Activated naive CD8-positive, alpha-beta T cell treated with anti-CD3 and anti-CD28 coated beads, Interleukin-2, amount 10 ng/mL, durations not matched to agents 7 days and 5 days (primary cell): ENCODE results near the gene PANX2. TPM values are rescaled to one million over a fixed set of nuclear protein-coding genes. Genes with fewer than 3 reads are reported as not detected.

ENCODE experiments used
- ATAC-seq: fragments of 150-1000 bp; cut with Tn5 transposase; one replicate; pipeline ENCODE4 v1.10.0; 2021; ENCODE audit warnings: low read depth, moderate library complexity
- POLR2A ChIA-PET: fragments of 350-600 bp; sonication (Branson Sonifier 250); formaldehyde crosslinking; loops from one replicate; lab custom pipeline; 2021; ENCODE audit warnings: antibody characterized with exemption; lab: Charles Lee
- DNase-seq: peaks from one replicate; pipeline ENCODE4 v3.0.0; 2021
- H3K27ac Mint-ChIP-seq: one replicate; pipeline ENCODE4 v1.8.0; 2022; ENCODE audit warnings: mild to moderate bottlenecking, mixed read lengths
- H3K27me3 Mint-ChIP-seq: one replicate; pipeline ENCODE4 v1.8.0; 2022; ENCODE audit warnings: mild to moderate bottlenecking, moderate library complexity, mixed read lengths
- H3K36me3 Mint-ChIP-seq: one replicate; pipeline ENCODE4 v1.8.0; 2021; ENCODE audit warnings: mild to moderate bottlenecking, mixed read lengths
- H3K4me1 Mint-ChIP-seq: one replicate; pipeline ENCODE4 v1.8.0; 2021; ENCODE audit warnings: mixed read lengths
- H3K4me3 Mint-ChIP-seq: one replicate; pipeline ENCODE4 v1.8.0; 2022; ENCODE audit warnings: mild to moderate bottlenecking, moderate library complexity, mixed read lengths
- H3K9me3 Mint-ChIP-seq: one replicate; pipeline ENCODE4 v1.8.0; 2021; ENCODE audit warnings: mixed read lengths
- total RNA-seq, 2 experiments: library from RNA; stranded (reverse); gene quantifications; one replicate each; pipeline ENCODE4 v1.2.3, GENCODE V29; 2021

Gene PANX2
- total RNA-seq, 2 experiments from 2014 or later = 0.11 TPM

DNA sequence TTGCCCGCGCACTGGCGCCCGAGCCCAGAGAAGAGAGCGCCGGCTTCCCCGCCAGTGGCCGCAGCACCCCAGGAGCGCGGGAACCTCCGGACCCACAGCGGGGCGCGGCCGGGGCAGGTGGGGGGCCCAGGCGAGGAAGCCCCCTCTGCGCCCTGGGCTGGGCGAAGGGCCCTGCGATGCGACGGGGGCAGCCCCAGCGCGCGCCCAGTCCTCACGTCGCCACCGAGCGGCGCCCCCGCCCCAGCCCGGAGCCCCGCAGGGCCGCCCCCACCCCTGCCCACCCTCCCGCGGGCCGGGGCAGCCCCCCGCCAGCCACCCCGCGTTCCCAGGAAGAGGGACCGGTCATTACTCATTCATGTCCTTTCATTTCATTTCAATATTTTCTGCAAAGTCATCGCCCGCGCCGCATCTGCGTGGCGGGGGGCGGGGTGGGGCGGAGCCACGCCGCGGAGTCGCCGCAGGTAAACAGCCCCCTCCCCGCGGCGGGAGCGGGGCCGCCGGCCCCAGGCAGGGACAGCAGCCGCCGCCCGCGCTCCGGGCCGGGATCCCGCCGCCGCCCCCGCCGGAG, 673 bp upstream of the PANX2 start:
- Mint-ChIP-seq H3K27ac (no peak overlapping the region), H3K27me3 (peaks cover 46% of the 10 kb centered on the region), H3K4me3 (peak overlapping the region; percentile 51), H3K4me1 (no peaks in the 10 kb centered on the region), H3K36me3 (no peaks in the 10 kb centered on the region), H3K9me3 (no peaks in the 10 kb centered on the region)
- POLR2A ChIA-PET = no interaction called here
- ATAC-seq (peak; percentile 37), DNase-seq (peak; percentile 55)

DNA sequence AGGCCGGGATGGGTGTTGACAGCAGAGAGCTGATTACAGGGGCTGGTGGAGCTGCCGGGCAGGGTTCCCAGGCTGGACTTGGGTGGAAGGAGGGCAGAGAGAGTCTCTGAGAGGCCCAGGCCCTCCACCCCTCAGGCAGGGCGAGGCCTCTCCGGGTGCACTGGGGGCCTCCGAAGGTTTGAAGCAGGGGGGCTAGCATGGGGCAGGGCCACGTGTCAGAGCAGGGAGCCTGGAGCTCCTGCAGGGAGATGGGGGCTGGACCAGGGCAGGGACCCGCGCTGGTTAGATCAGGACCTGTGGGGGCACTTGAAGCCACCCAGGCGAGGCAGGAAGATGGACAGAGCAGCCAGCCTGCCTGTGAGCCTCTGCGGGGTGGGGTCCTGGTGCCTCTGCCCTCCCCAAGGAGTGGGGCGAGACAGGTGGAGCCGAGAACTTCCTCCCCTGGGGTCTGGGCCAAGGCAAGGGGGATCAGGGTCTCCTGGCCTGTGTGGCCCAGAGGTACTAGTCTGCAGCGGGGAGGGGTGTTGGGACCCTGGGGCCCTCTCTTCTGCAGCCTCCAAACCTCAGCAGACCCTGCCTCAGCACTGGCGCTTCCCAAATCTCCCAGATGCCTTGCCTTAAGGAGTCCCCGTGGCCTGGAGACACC, 911 bp downstream of the PANX2 start:
- no peak for ATAC-seq

GRCh38 chr22:50171965-50172421, 1.5 kb downstream of the PANX2 start:
- peak; percentile 33 for DNase-seq
- H3K4me3 Mint-ChIP-seq = no peak overlapping the region
- H3K4me1 Mint-ChIP-seq = no peaks in the 10 kb centered on the region
- POLR2A ChIA-PET = interaction anchor here (0.6 to 1.5 kb wide), 3 partner anchors 15 to 230 kb away, joined by 3 to 7 read pairs (median 3); no protein-coding TSS in a partner anchor
- H3K36me3 Mint-ChIP-seq = no peaks in the 10 kb centered on the region
- H3K27me3 Mint-ChIP-seq = peaks cover 44% of the 10 kb centered on the region
- no peak for ATAC-seq
- no peaks in the 10 kb centered on the region for H3K9me3 Mint-ChIP-seq
- H3K27ac Mint-ChIP-seq = no peak overlapping the region

More for the DNA sequence above, 911 bp downstream of the PANX2 start:
- peak overlapping the region; percentile 65 for H3K4me3 Mint-ChIP-seq
- peaks cover 46% of the 10 kb centered on the region for H3K27me3 Mint-ChIP-seq
- H3K27ac Mint-ChIP-seq = peak overlapping the region; percentile 25
- H3K9me3 Mint-ChIP-seq = no peaks in the 10 kb centered on the region
- DNase-seq = peak; percentile 38
- POLR2A ChIA-PET = interaction anchor here (0.6 to 1.5 kb wide), 3 partner anchors 16 to 230 kb away, joined by 3 to 7 read pairs (median 3); no protein-coding TSS in a partner anchor
- H3K4me1 Mint-ChIP-seq = no peaks in the 10 kb centered on the region
- H3K36me3 Mint-ChIP-seq = no peaks in the 10 kb centered on the region

DNA sequence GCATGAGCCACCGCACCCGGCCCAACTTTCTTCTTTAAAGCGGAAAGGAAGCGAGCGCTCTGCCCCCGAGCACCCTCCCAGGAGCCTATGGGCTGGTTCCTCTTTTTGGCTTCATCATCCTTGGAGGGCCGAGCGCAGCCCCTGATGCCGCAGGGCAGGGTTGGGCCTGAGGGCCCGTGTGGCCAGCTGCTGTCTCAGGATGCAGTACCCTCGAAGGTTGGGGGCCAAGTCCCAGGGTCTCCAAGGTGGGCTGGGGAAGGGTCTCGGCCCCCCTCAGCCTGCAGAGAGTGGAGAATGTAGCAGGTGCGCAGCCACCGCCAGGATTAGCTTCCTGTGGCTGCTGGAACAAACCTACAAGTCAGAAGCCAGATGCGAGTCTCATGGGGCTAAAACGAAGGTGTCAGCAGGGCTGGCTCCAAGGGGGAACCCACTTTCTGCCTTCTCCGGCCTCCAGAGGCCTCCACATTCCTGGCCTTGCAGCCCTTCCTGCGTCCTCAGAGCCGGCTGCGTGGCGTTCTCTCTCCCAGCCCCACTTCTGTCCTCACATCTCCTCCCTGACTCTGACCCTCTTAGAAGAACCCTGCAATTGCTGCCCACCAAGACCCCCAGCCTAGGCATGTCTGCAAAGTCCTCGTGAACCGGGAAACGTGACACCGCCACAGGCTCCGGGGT, 2.9 kb downstream of the PANX2 start:
- Mint-ChIP-seq H3K36me3 (no peaks in the 10 kb centered on the region), H3K9me3 (no peaks in the 10 kb centered on the region), H3K4me1 (no peaks in the 10 kb centered on the region), H3K27me3 (peaks cover 29% of the 10 kb centered on the region), H3K4me3 (no peak overlapping the region), H3K27ac (no peak overlapping the region)
- ATAC-seq = no peak
- POLR2A ChIA-PET = no interaction called here
- DNase-seq = peak; percentile 32

GRCh38 chr22:50173983-50174355, 3.4 kb downstream of the PANX2 start:
- Mint-ChIP-seq H3K9me3 (no peaks in the 10 kb centered on the region), H3K4me1 (no peaks in the 10 kb centered on the region), H3K36me3 (no peaks in the 10 kb centered on the region), H3K27me3 (peaks cover 24% of the 10 kb centered on the region), H3K4me3 (no peak overlapping the region), H3K27ac (no peak overlapping the region)
- DNase-seq (peak; percentile 29), ATAC-seq (no peak)
- POLR2A ChIA-PET = no interaction called here

GRCh38 chr22:50174382-50175190, 4.1 kb downstream of the PANX2 start:
- H3K4me1 Mint-ChIP-seq = no peaks in the 10 kb centered on the region
- ATAC-seq = no peak
- H3K9me3 Mint-ChIP-seq = no peaks in the 10 kb centered on the region
- H3K36me3 Mint-ChIP-seq = no peaks in the 10 kb centered on the region
- peak; percentile 27 for DNase-seq
- H3K27ac Mint-ChIP-seq = no peak overlapping the region
- no peak overlapping the region for H3K4me3 Mint-ChIP-seq
- H3K27me3 Mint-ChIP-seq = peaks cover 20% of the 10 kb centered on the region
- POLR2A ChIA-PET = no interaction called here

DNA sequence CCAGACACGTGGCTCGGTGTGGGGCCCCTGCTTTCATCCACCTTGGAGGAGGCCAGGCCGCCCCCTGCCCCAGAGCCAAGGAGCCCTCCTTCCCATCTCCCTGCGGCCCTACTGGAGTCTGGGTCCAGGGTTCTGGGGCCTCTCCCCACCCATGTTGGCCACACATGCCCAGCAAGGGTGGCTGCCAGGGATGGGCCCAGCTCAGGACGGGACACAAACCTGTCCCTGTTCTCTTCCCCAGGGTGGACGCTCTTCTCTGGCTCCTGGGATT, 4.6 kb downstream of the PANX2 start:
- ATAC-seq = no peak
- H3K27me3 Mint-ChIP-seq = peaks cover 20% of the 10 kb centered on the region
- no peaks in the 10 kb centered on the region for H3K9me3 Mint-ChIP-seq
- no peak overlapping the region for H3K4me3 Mint-ChIP-seq
- peaks cover 3% of the 10 kb centered on the region for H3K4me1 Mint-ChIP-seq
- H3K27ac Mint-ChIP-seq = no peak overlapping the region
- no peak for DNase-seq
- H3K36me3 Mint-ChIP-seq = no peaks in the 10 kb centered on the region
- POLR2A ChIA-PET = no interaction called here

GRCh38 chr22:50175921-50176849, 5.7 kb downstream of the PANX2 start:
- POLR2A ChIA-PET = no interaction called here
- no peak overlapping the region for H3K4me3 Mint-ChIP-seq
- DNase-seq (peak; percentile 29), ATAC-seq (no peak)
- H3K9me3 Mint-ChIP-seq = no peaks in the 10 kb centered on the region
- H3K27ac Mint-ChIP-seq = no peak overlapping the region
- peaks cover 3% of the 10 kb centered on the region for H3K4me1 Mint-ChIP-seq
- peaks cover 16% of the 10 kb centered on the region for H3K27me3 Mint-ChIP-seq
- no peaks in the 10 kb centered on the region for H3K36me3 Mint-ChIP-seq

DNA sequence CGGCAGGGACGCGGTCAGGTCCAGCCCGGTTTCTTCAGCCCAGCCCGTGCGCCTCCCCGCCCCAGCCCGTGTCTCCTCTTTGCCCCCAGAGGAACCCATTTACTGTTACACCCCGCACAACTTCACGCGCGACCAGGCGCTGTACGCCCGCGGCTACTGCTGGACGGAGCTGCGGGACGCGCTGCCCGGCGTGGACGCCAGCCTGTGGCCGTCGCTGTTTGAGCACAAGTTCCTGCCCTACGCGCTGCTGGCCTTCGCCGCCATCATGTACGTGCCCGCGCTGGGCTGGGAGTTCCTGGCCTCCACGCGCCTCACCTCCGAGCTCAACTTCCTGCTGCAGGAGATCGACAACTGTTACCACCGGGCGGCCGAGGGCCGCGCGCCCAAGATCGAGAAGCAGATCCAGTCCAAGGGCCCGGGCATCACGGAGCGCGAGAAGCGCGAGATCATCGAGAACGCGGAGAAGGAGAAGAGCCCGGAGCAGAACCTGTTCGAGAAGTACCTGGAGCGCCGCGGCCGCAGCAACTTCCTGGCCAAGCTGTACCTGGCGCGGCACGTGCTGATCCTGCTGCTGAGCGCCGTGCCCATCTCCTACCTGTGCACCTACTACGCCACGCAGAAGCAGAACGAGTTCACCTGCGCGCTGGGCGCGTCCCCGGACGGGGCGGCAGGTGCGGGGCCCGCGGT, 6.5 kb downstream of the PANX2 start:
- Mint-ChIP-seq H3K4me1 (peaks cover 3% of the 10 kb centered on the region), H3K27me3 (peaks cover 10% of the 10 kb centered on the region), H3K4me3 (no peak overlapping the region), H3K27ac (no peak overlapping the region), H3K36me3 (no peaks in the 10 kb centered on the region), H3K9me3 (no peaks in the 10 kb centered on the region)
- no peak for ATAC-seq
- DNase-seq = peak; percentile 25
- POLR2A ChIA-PET = no interaction called here

DNA sequence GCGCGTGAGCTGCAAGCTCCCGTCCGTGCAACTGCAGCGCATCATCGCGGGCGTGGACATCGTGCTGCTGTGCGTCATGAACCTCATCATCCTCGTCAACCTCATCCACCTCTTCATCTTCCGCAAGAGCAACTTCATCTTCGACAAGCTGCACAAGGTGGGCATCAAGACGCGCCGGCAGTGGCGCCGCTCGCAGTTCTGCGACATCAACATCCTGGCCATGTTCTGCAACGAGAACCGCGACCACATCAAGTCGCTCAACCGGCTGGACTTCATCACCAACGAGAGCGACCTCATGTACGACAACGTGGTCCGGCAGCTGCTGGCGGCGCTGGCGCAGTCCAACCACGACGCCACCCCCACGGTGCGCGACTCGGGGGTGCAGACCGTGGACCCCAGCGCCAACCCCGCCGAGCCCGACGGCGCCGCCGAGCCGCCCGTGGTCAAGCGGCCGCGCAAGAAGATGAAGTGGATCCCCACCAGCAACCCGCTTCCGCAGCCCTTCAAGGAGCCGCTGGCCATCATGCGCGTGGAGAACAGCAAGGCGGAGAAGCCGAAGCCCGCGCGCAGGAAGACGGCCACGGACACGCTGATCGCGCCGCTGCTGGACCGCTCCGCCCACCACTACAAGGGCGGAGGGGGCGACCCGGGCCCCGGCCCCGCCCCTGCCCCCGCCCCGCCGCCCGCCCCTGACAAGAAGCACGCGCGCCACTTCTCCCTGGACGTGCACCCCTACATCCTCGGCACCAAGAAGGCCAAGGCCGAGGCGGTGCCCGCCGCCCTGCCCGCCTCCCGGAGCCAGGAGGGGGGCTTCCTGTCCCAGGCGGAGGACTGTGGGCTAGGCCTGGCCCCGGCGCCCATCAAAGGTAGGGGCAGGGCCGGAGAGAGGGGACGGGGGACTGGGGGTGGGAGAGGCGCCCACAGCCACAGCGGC, 7.3 kb downstream of the PANX2 start:
- POLR2A ChIA-PET = no interaction called here
- Mint-ChIP-seq H3K9me3 (no peaks in the 10 kb centered on the region), H3K4me3 (no peak overlapping the region), H3K36me3 (no peaks in the 10 kb centered on the region), H3K27ac (no peak overlapping the region), H3K4me1 (peaks cover 3% of the 10 kb centered on the region), H3K27me3 (peaks cover 3% of the 10 kb centered on the region)
- ATAC-seq = no peak
- no peak for DNase-seq

GRCh38 chr22:50178471-50178864, 7.9 kb downstream of the PANX2 start:
- peak; percentile 30 for DNase-seq
- Mint-ChIP-seq H3K27ac (no peak overlapping the region), H3K27me3 (no peaks in the 10 kb centered on the region), H3K36me3 (no peaks in the 10 kb centered on the region), H3K4me1 (peaks cover 3% of the 10 kb centered on the region), H3K4me3 (no peak overlapping the region), H3K9me3 (no peaks in the 10 kb centered on the region)
- POLR2A ChIA-PET = no interaction called here
- ATAC-seq = no peak
